CD14-positive monocyte (primary cell): Measurements from ENCODE around the gene FOXK2. TPM values are rescaled to one million over a fixed set of nuclear protein-coding genes. Genes with fewer than 3 reads are reported as not detected.

Experiments
- DNase-seq, 3 donors: peaks; one replicate each; pipeline ENCODE4 v3.0.0-alpha.2; 2011 to 2022
- H2AFZ ChIP-seq: 2 replicates; pipeline ENCODE4 v1.6.0; 2012; ENCODE audit warnings: mild to moderate bottlenecking, low read depth, low read length, inconsistent platforms; ENCODE audit not compliant: insufficient read depth, poor library complexity, severe bottlenecking
- H3K27ac ChIP-seq, 2 donors: 1 replicate in 1 of 2; 2 replicates in 1 of 2; pipeline ENCODE4 v1.5.1; 2012 to 2013; ENCODE audit warnings: low read length in 2 of 2, control low read depth in 1 of 2, inconsistent platforms in 1 of 2, low read depth in 1 of 2, mild to moderate bottlenecking in 1 of 2
- H3K27me3 ChIP-seq, 2 donors: one replicate each; pipeline versions ENCODE4 v1.6.0 to v1.6.1; 2011 to 2013; ENCODE audit warnings: low read length in 2 of 2; ENCODE audit not compliant: control insufficient read depth in 2 of 2, insufficient read depth in 2 of 2
- H3K36me3 ChIP-seq, 2 donors: replicated peaks in 1 of 2; 1 replicate in 1 of 2; 2 replicates in 1 of 2; pipeline versions ENCODE4 v1.5.1 to v1.6.1; 2012 to 2013; ENCODE audit warnings: low read length in 2 of 2, control low read depth in 1 of 2, inconsistent platforms in 1 of 2, mild to moderate bottlenecking in 1 of 2; ENCODE audit not compliant: insufficient read depth in 2 of 2, control insufficient read depth in 1 of 2
- H3K4me1 ChIP-seq, 2 donors: 1 replicate in 1 of 2; 2 replicates in 1 of 2; pipeline versions ENCODE4 v1.5.1 to v1.6.1; 2012 to 2013; ENCODE audit warnings: low read length in 2 of 2, control low read depth in 1 of 2, inconsistent platforms in 1 of 2, mild to moderate bottlenecking in 1 of 2, moderate library complexity in 1 of 2; ENCODE audit not compliant: insufficient read depth in 2 of 2, control insufficient read depth in 1 of 2
- H3K4me2 ChIP-seq: replicated peaks from 2 replicates; pipeline ENCODE3; 2012; ENCODE audit warnings: low read length, moderate library complexity, mild to moderate bottlenecking; ENCODE audit not compliant: poor library complexity, severe bottlenecking; ENCODE audit errors: extremely low read depth
- H3K4me3 ChIP-seq, 3 experiments: fragments of 200-600 bp in 1 of 3; sonication (generic) in 1 of 3; replicated peaks in 1 of 3; 1 replicate in 2 of 3; 2 replicates in 1 of 3; pipeline ENCODE4 v1.5.1; 2011 to 2013; ENCODE audit warnings: low read length in 3 of 3, mild to moderate bottlenecking in 3 of 3, control low read depth in 2 of 3, low read depth in 2 of 3, inconsistent platforms in 1 of 3, moderate library complexity in 1 of 3
- H3K79me2 ChIP-seq: 2 replicates; pipeline ENCODE4 v1.6.0; 2012; ENCODE audit warnings: mild to moderate bottlenecking, control low read depth, inconsistent platforms, low read length, moderate library complexity; ENCODE audit not compliant: insufficient read depth
- H3K9ac ChIP-seq: 2 replicates; pipeline ENCODE4 v1.6.0; 2017; ENCODE audit warnings: low read length, mild to moderate bottlenecking; ENCODE audit not compliant: insufficient read depth, poor library complexity, severe bottlenecking
- H3K9me3 ChIP-seq, 2 donors: replicated peaks in 1 of 2; 1 replicate in 1 of 2; 2 replicates in 1 of 2; pipeline versions ENCODE4 v1.5.1 to v1.6.1; 2012 to 2013; ENCODE audit warnings: low read length in 2 of 2, control low read depth in 1 of 2; ENCODE audit not compliant: control insufficient read depth in 1 of 2, insufficient read depth in 1 of 2
- H4K20me1 ChIP-seq: 2 replicates; pipeline ENCODE4 v1.6.0; 2012; ENCODE audit warnings: mild to moderate bottlenecking, low read length, control low read depth, moderate library complexity; ENCODE audit not compliant: insufficient read depth
- H3K27ac Mint-ChIP-seq, 7 donors: one replicate each; pipeline ENCODE4 v1.8.0; 2020; ENCODE audit warnings: mild to moderate bottlenecking in 7 of 7, mixed read lengths in 7 of 7, moderate library complexity in 6 of 7, inconsistent platforms in 2 of 7
- H3K27me3 Mint-ChIP-seq, 3 donors: one replicate each; pipeline ENCODE4 v1.8.0; 2021 to 2022; ENCODE audit warnings: low read depth in 3 of 3, mild to moderate bottlenecking in 3 of 3, mixed read lengths in 3 of 3, moderate library complexity in 3 of 3, inconsistent platforms in 1 of 3
- H3K36me3 Mint-ChIP-seq, 2 donors: one replicate each; pipeline ENCODE4 v1.8.0; 2020; ENCODE audit warnings: mixed read lengths in 2 of 2, inconsistent platforms in 1 of 2, mild to moderate bottlenecking in 1 of 2
- H3K4me1 Mint-ChIP-seq: one replicate; pipeline ENCODE4 v1.8.0; 2020; ENCODE audit warnings: mild to moderate bottlenecking, mixed read lengths
- H3K4me3 Mint-ChIP-seq, 2 donors: one replicate each; pipeline ENCODE4 v1.8.0; 2020; ENCODE audit warnings: mild to moderate bottlenecking in 2 of 2, mixed read lengths in 2 of 2, moderate library complexity in 1 of 2
- H3K9me3 Mint-ChIP-seq, 7 donors: one replicate each; pipeline ENCODE4 v1.8.0; 2020 to 2022; ENCODE audit warnings: mixed read lengths in 7 of 7, mild to moderate bottlenecking in 6 of 7, moderate library complexity in 6 of 7, inconsistent platforms in 2 of 7
- WGBS: methylation state at CpG from one replicate; pipeline ENCODE4 v1.1.5; 2013; ENCODE audit warnings: missing lambda C conversion rate; ENCODE audit not compliant: insufficient coverage; 5-methylcytosine and 5-hydroxymethylcytosine counted together
- intact Hi-C, 2 donors: fragments of 100-400 bp; cut with micrococcal nuclease; formaldehyde crosslinking; loops; one replicate each; pipeline versions ENCODE4 v1.15.0 to v1.15.1; 2023
- polyA plus RNA-seq, 3 donors: library from polyadenylated mRNA; depleted of rRNA in 1 of 3; unstranded in 2 of 3; stranded (reverse) in 1 of 3; fragments of 300-500 nt in 2 of 3; fragments of >200 nt in 1 of 3; fragmentation: Illumina TruSeq in 2 of 3; gene quantifications; 1 replicate in 2 of 3; 2 replicates in 1 of 3; pipeline ENCODE4 v1.2.3, GENCODE V29; 2012 to 2021
- TF ChIP-seq, protein P1 (sequence below): fragments of 200-600 bp; IDR thresholded peaks from one replicate; pipeline ENCODE4 v1.8.0; 2022; ENCODE audit warnings: antibody characterized with exemption, mild to moderate bottlenecking

FOXK2 gene
- polyA plus RNA-seq, 3 donors = 3.5 to 18.4 (median 4.7) TPM

DNA sequence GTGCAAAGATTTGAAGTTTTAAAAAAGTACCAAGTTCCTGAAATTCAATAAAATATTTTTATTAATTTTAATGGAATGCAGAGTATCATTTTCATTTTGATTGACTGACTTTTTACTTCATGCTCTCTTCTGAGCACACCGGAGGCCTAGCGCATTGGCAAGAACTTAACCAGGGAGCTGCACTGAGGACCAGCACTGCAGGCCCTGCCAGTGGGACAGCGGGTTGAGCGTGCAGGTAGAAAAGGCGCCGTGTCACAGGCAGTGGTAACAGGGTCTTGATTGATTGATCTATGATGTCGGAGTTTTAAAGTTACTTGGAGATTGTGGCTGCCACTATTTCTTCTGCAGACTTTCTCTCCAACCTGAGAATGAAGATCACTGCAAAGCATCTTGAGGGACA lies 85.0 kb downstream of the FOXK2 start:
- H3K4me3 ChIP-seq = no peak overlapping the region
- H3K4me2 ChIP-seq = peak overlapping the region; percentile 33
- H3K27ac ChIP-seq = peak overlapping the region; percentile 58 to 60
- peaks cover 0 to 7% (median 0%) of the 10 kb centered on the region in 3 donors for H3K27me3 Mint-ChIP-seq
- no peaks in the 10 kb centered on the region for H3K9me3 ChIP-seq
- 100% methylated on average over 2 of the region's 7 CpGs for WGBS
- H3K36me3 ChIP-seq = peaks cover 49 to 87% of the 10 kb centered on the region in 2 donors
- no peak overlapping the region for H3K9ac ChIP-seq
- H3K4me3 Mint-ChIP-seq = no peak overlapping the region
- no peak overlapping the region for H2AFZ ChIP-seq
- H3K4me1 Mint-ChIP-seq = peaks cover 16% of the 10 kb centered on the region
- H3K27me3 ChIP-seq = no peaks in the 10 kb centered on the region
- TF ChIP-seq, protein P1, sequence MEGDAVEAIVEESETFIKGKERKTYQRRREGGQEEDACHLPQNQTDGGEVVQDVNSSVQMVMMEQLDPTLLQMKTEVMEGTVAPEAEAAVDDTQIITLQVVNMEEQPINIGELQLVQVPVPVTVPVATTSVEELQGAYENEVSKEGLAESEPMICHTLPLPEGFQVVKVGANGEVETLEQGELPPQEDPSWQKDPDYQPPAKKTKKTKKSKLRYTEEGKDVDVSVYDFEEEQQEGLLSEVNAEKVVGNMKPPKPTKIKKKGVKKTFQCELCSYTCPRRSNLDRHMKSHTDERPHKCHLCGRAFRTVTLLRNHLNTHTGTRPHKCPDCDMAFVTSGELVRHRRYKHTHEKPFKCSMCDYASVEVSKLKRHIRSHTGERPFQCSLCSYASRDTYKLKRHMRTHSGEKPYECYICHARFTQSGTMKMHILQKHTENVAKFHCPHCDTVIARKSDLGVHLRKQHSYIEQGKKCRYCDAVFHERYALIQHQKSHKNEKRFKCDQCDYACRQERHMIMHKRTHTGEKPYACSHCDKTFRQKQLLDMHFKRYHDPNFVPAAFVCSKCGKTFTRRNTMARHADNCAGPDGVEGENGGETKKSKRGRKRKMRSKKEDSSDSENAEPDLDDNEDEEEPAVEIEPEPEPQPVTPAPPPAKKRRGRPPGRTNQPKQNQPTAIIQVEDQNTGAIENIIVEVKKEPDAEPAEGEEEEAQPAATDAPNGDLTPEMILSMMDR = no peak
- peaks cover 67 to 89% of the 10 kb centered on the region in 2 donors for H3K36me3 Mint-ChIP-seq
- H3K9me3 Mint-ChIP-seq = no peaks in the 10 kb centered on the region
- H3K27ac Mint-ChIP-seq = peak overlapping the region; percentile 86 to 97 (median 93)
- H4K20me1 ChIP-seq = no peaks in the 10 kb centered on the region
- peaks cover 3% of the 10 kb centered on the region for H3K79me2 ChIP-seq
- peaks cover 16% of the 10 kb centered on the region in 2 donors for H3K4me1 ChIP-seq
- no peak for DNase-seq
- intact Hi-C loops = no loop called here

DNA sequence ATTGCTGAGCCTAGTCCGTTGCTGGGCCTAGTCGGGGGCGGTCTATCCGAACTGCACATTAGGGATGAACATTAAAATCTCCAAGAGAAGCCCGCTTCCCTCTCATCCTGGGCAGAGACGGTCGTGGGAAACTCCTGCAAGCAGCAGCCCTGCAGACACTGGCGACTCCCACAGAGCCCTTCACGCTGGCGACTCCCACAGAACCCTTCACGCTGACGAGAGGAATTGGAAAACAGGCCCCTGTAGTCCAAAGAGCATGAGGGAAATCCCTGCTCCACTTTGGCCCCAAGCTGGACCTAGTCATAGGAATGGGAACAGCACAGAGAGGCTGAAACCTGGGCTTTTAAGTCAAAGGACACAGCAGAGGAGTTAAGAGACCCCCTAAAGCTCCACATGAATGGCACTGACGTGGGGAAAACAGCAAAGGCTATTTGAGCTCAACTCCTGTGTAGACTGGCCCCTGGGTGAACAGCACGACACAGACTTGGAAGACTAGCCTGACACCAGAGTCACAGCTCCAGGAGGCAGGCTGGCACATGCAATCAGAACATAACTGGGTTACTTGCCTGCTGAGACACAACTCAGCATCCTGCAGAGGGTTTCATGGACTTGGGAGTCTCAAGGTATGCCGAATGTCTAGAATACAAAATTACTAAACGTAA lies 86.5 kb downstream of the FOXK2 start:
- no peaks in the 10 kb centered on the region for H3K9me3 Mint-ChIP-seq
- peaks cover 16% of the 10 kb centered on the region in 2 donors for H3K4me1 ChIP-seq
- H3K9ac ChIP-seq = no peak overlapping the region
- no peak for DNase-seq
- peaks cover 38 to 87% of the 10 kb centered on the region in 2 donors for H3K36me3 ChIP-seq
- H3K27me3 ChIP-seq = no peaks in the 10 kb centered on the region
- H3K27ac Mint-ChIP-seq = peak overlapping the region in 5 of 7 donors; percentile 7 to 86 (median 46)
- H3K4me3 Mint-ChIP-seq = no peak overlapping the region
- no peak overlapping the region for H2AFZ ChIP-seq
- 93% methylated on average over 12 of the region's 16 CpGs for WGBS
- H3K27ac ChIP-seq = no peak overlapping the region
- intact Hi-C loops = no loop called here
- peaks cover 3% of the 10 kb centered on the region for H3K79me2 ChIP-seq
- H3K4me1 Mint-ChIP-seq = peaks cover 19% of the 10 kb centered on the region
- no peak overlapping the region for H3K4me3 ChIP-seq
- TF ChIP-seq, protein P1 = no peak
- peaks cover 0 to 7% (median 0%) of the 10 kb centered on the region in 3 donors for H3K27me3 Mint-ChIP-seq
- peaks cover 68 to 88% of the 10 kb centered on the region in 2 donors for H3K36me3 Mint-ChIP-seq
- H3K9me3 ChIP-seq = no peaks in the 10 kb centered on the region
- no peak overlapping the region for H3K4me2 ChIP-seq
- H4K20me1 ChIP-seq = no peaks in the 10 kb centered on the region
